NB4 (cell line): ENCODE measurements around the gene IL25.

Source experiments
- DNase-seq: peaks from one replicate; pipeline ENCODE4 v3.0.0; 2010; ENCODE audit warnings: low read depth
- H3K4me3 ChIP-seq: one replicate; pipeline ENCODE4 v1.5.1; 2011; ENCODE audit warnings: mild to moderate bottlenecking, low read depth, low read length, moderate library complexity
- MYC ChIP-seq: IDR thresholded peaks from 2 replicates; pipeline ENCODE4 v1.6.1; 2011; ENCODE audit warnings: low read depth, low read length
- POLR2A ChIP-seq: IDR thresholded peaks from 2 replicates; pipeline ENCODE4 v1.6.1; 2011; ENCODE audit warnings: mild to moderate bottlenecking; ENCODE audit not compliant: insufficient read length; ENCODE audit errors: extremely low read depth
- TF ChIP-seq, protein P1 (sequence below): IDR thresholded peaks from 2 replicates; pipeline ENCODE4 v1.6.1; 2011; ENCODE audit warnings: low read depth, low read length
- TF ChIP-seq, protein P2 (sequence below): IDR thresholded peaks from one replicate; pipeline ENCODE4 v1.5.1; 2012; ENCODE audit warnings: low read depth, low read length

Gene IL25

DNA sequence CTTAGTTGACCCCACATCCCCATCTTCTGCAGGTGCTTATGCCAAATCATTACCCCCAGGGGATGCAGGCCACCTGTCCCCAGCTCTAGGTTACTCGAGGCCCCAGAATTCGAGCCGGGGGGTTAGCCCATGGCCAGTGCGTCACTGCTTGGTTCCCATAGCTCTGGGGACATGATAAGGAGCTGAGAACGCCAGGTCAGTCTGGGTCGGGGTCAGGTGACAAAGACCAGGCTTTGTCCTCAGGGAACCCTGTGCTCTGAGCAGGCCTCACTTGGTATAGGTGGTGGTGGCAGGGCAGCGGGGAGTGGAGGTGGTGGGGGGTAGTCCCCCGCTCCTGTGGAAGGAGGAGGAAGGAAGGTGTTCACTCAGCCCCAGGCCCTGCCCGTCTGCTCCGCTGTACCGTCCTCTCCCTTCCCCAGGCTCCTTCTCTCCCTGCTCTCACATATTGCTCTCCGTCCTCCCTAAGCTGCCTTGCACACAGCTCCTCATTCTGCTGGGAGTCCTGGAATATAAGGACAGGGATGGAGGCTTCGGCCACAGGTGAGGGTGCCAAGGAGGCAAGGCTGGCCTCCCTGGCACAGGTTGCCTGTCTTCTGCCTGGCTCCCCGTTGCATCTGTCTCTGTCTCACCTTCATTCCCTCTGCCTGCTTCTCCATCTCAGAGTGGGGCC is 37.5 kb downstream of the IL25 start:
- TF ChIP-seq, protein P1, sequence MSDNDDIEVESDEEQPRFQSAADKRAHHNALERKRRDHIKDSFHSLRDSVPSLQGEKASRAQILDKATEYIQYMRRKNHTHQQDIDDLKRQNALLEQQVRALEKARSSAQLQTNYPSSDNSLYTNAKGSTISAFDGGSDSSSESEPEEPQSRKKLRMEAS, result no peak
- no peak for TF ChIP-seq POLR2A
- no peak for TF ChIP-seq MYC
- TF ChIP-seq, protein P2, sequence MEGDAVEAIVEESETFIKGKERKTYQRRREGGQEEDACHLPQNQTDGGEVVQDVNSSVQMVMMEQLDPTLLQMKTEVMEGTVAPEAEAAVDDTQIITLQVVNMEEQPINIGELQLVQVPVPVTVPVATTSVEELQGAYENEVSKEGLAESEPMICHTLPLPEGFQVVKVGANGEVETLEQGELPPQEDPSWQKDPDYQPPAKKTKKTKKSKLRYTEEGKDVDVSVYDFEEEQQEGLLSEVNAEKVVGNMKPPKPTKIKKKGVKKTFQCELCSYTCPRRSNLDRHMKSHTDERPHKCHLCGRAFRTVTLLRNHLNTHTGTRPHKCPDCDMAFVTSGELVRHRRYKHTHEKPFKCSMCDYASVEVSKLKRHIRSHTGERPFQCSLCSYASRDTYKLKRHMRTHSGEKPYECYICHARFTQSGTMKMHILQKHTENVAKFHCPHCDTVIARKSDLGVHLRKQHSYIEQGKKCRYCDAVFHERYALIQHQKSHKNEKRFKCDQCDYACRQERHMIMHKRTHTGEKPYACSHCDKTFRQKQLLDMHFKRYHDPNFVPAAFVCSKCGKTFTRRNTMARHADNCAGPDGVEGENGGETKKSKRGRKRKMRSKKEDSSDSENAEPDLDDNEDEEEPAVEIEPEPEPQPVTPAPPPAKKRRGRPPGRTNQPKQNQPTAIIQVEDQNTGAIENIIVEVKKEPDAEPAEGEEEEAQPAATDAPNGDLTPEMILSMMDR, result no peak
- no peak overlapping the region for H3K4me3 ChIP-seq
- no peak for DNase-seq

DNA sequence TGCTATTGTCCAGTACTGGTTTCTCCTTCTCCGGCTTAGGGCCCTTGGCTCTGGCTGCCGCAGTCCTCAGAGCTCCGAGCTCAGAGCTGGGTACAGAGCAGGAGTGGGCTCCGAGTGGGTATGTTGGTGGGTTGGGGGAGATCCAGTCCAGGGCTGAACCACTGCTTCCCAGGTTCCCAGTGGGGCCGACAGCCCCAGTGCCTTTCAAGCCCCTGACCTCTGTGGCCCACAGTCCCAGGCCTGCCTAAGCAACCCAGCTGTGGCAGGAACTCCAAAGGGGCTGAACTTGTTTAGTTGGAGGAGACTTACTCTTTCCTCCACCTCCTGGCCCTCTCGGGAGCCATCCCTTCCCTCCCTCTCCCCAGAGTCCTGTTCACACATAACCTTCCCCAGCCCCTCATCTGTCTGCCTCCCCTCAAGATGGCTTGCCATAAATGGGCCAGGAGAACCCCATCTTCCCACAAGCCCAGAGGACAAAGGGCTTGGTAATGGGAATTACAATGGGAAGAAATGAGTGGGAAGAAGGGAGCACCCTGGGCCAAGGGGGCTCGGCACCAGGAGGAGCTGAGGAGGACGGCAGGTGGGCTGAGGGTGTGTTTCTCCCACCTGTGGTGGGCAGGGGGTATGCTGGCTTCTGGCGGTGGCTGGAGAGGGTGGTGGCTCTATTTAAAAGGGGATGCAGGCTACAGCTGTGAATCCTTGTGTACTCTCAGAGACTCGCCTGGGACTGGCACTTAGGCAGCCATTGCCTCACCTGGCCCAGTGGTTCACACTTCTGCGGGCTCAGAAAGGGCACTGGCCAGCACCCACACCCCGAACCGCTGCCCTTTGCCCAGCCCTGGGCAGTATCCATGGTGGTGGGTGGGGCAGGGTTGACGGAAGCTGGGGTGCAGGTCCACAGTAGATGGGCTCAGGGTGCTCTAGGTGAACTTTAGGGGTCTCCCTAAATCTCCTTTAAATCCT is 39.2 kb downstream of the IL25 start:
- no peak for DNase-seq
- no peak overlapping the region for H3K4me3 ChIP-seq
- TF ChIP-seq, protein P1, result no peak
- TF ChIP-seq, protein P2, result no peak
- no peak for TF ChIP-seq POLR2A
- TF ChIP-seq MYC, result no peak

DNA sequence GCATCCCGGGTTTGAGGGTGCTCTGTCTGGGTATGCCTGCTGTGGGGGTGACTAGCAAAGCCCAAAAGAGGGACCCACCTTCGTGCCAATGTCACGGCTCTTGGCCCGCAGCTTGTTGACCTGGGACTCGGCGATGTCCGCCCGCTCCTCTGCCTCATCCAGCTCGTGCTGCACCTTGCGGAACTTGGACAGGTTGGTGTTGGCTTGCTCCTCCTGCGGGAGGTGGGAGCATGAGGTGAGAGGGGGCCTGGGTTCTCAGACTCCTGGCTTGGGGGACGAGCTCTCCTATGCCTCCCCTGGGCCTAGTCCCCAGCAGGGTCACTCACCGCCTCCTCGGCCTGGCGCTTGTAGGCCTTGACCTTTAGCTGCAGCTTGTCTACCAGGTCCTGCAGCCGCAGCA is 41.1 kb downstream of the IL25 start:
- H3K4me3 ChIP-seq, result no peak overlapping the region
- no peak for DNase-seq
- TF ChIP-seq POLR2A (no peak), MYC (no peak)
- TF ChIP-seq, protein P2, result no peak
- TF ChIP-seq, protein P1, result no peak

DNA sequence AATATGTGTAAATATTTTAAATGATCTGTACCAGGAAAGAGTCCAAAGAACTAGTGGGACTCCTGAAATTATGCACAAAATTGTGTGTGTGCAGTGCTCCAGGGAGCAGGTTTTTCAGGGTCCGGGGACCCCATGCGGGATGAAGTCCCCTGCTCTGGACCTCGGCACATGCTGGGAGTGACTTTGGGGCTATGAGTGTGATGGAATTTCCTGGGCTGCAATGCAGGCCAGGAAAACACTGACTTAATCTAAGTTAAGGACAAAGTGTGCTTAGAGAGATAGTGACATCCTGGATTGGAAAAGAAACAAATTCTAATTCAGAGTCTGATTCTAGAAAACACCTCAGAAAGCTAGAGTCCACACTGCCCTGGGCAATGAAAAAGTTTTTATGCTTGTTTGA is 41.6 kb downstream of the IL25 start:
- no peak for DNase-seq
- TF ChIP-seq, protein P1, result no peak
- TF ChIP-seq POLR2A (no peak), MYC (no peak)
- TF ChIP-seq, protein P2, result no peak
- no peak overlapping the region for H3K4me3 ChIP-seq

DNA sequence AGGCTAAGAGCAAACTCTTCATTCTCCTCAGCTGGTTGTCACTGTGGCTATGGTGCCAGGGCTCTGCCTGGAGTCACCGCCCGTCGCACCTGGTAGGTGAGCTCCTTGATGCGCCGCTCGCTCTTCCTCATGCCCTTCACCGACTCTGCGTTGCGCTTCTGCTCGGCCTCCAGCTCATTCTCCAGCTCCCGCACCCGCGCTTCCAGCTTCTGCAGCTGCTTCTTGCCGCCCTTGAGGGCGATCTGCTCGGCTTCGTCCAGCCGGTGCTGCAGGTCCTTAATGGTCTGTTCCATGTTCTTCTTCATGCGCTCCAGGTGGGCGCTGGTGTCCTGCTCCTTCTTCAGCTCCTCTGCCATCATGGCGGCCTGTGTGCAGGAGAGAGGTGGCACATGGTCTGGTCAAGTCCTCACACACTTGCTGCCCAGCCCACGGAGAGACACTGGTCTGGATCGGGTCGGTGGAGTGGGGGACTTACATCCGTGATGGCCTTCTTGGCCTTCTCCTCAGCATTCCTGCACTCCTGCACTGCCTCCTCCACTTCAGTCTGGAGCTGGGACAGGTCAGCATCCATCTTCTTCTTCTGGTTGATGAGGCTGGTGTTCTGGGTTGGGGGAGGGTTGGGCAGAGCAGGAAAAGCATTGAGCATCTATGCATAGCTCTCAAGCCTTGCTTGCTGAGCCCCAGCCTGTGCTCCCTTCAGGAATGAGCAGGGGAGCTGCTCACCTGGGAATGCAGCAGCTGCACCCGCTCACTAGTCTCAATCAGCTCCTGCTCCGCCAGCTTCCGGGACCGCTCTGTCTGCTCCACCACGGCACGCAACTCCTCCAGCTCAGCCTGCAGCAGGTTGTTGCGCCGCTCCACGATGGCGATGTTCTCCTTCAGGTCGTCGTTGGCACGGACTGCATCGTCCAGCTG is 42.6 kb downstream of the IL25 start:
- no peak for TF ChIP-seq POLR2A
- no peak for TF ChIP-seq MYC
- TF ChIP-seq, protein P1, result no peak
- TF ChIP-seq, protein P2, result no peak
- H3K4me3 ChIP-seq, result no peak overlapping the region
- DNase-seq, result no peak
